WTC11 (cell line): Measurements from ENCODE around the gene GNB5. TPM values are rescaled to one million over a fixed set of nuclear protein-coding genes. Genes with fewer than 3 reads are reported as not detected.

Experiments
- ATAC-seq: fragments of 200-7000 bp; cut with Tn5 transposase; 2 replicates; pipeline ENCODE4 v1.10.0; 2021; ENCODE audit warnings: mild to moderate bottlenecking, moderate library complexity
- CTCF ChIA-PET: fragments of 300-600 bp; sonication (Branson Sonifier 250); formaldehyde crosslinking; loops from one replicate; lab custom pipeline; 2021; ENCODE audit warnings: antibody characterized with exemption; lab: Charles Lee
- POLR2A ChIA-PET: fragments of 350-600 bp; sonication (Branson Sonifier 250); formaldehyde crosslinking; loops from one replicate; lab custom pipeline; 2021; ENCODE audit warnings: antibody characterized with exemption; lab: Charles Lee
- DNase-seq: peaks from one replicate; pipeline ENCODE4 v3.0.0; 2021; ENCODE audit warnings: low spot score
- H3K27ac Mint-ChIP-seq: 2 replicates; pipeline ENCODE4 v1.8.0; 2021; ENCODE audit warnings: mixed read lengths
- H3K27me3 Mint-ChIP-seq: 2 replicates; pipeline ENCODE4 v1.8.0; 2021; ENCODE audit warnings: low read depth, mild to moderate bottlenecking, moderate library complexity, mixed read lengths
- H3K36me3 Mint-ChIP-seq: 2 replicates; pipeline ENCODE4 v1.8.0; 2021; ENCODE audit warnings: mixed read lengths
- H3K4me1 Mint-ChIP-seq: 2 replicates; pipeline ENCODE4 v1.8.0; 2022; ENCODE audit warnings: mixed read lengths
- H3K4me3 Mint-ChIP-seq: 2 replicates; pipeline ENCODE4 v1.8.0; 2021; ENCODE audit warnings: mild to moderate bottlenecking, moderate library complexity, mixed read lengths
- H3K9me3 Mint-ChIP-seq: 2 replicates; pipeline ENCODE4 v1.8.0; 2021; ENCODE audit warnings: mixed read lengths
- ATF2 ChIP-seq: sonication (generic); formaldehyde crosslinking; IDR thresholded peaks from 2 replicates; pipeline ENCODE4 v1.8.1; 2022; ENCODE audit warnings: low read depth, missing genetic modification reagents, borderline replicate concordance
- CREM ChIP-seq: sonication (generic); formaldehyde crosslinking; IDR thresholded peaks from 2 replicates; pipeline ENCODE4 v1.8.1; 2022; ENCODE audit warnings: mild to moderate bottlenecking, missing genetic modification reagents, moderate library complexity
- CTCF ChIP-seq: fragments of 200-600 bp; IDR thresholded peaks from 2 replicates; pipeline ENCODE4 v1.8.0; 2022; ENCODE audit warnings: antibody characterized with exemption
- ELF4 ChIP-seq: sonication (generic); formaldehyde crosslinking; IDR thresholded peaks from 2 replicates; pipeline ENCODE4 v1.8.1; 2022; ENCODE audit warnings: low read depth, mild to moderate bottlenecking, moderate library complexity, missing genetic modification reagents
- ESRRA ChIP-seq: sonication (generic); formaldehyde crosslinking; IDR thresholded peaks from 2 replicates; pipeline ENCODE4 v1.8.1; 2022; ENCODE audit warnings: mild to moderate bottlenecking, missing genetic modification reagents, borderline replicate concordance
- NFE2L1 ChIP-seq: sonication (generic); formaldehyde crosslinking; IDR thresholded peaks from 2 replicates; pipeline ENCODE4 v1.8.1; 2023; ENCODE audit warnings: missing genetic modification reagents
- NR3C1 ChIP-seq: sonication (generic); formaldehyde crosslinking; conservative IDR thresholded peaks from 2 replicates; pipeline ENCODE4 v1.8.1; 2023; ENCODE audit warnings: low read depth, mild to moderate bottlenecking, missing genetic modification reagents
- OVOL2 ChIP-seq: fragments of 250-450 bp; sonication (Bioruptor Pico); IDR thresholded peaks from 2 replicates; pipeline ENCODE4 v1.9.0; 2021; ENCODE audit warnings: mild to moderate bottlenecking, borderline replicate concordance
- PREB ChIP-seq: sonication (generic); formaldehyde crosslinking; IDR thresholded peaks from 2 replicates; pipeline ENCODE4 v1.8.1; 2022; ENCODE audit warnings: mild to moderate bottlenecking, missing genetic modification reagents, moderate library complexity, borderline replicate concordance
- STAT6 ChIP-seq: sonication (generic); formaldehyde crosslinking; conservative IDR thresholded peaks from 2 replicates; pipeline ENCODE4 v1.8.1; 2023; ENCODE audit warnings: mild to moderate bottlenecking, low read depth, missing genetic modification reagents, moderate library complexity
- USF2 ChIP-seq: sonication (generic); formaldehyde crosslinking; IDR thresholded peaks from 2 replicates; pipeline ENCODE4 v1.8.1; 2023; ENCODE audit warnings: mild to moderate bottlenecking, missing genetic modification reagents, moderate library complexity
- ZNF396 ChIP-seq: fragments of 250-450 bp; sonication (Bioruptor Pico); IDR thresholded peaks from 2 replicates; pipeline ENCODE4 v1.8.0; 2021; ENCODE audit warnings: mild to moderate bottlenecking, moderate library complexity, borderline replicate concordance
- ZNF423 ChIP-seq: fragments of 250-450 bp; sonication (Bioruptor Pico); IDR thresholded peaks from 2 replicates; pipeline ENCODE4 v2.1.2; 2022; ENCODE audit warnings: mild to moderate bottlenecking, moderate library complexity
- ZNF671 ChIP-seq: fragments of 250-450 bp; sonication (Bioruptor Pico); IDR thresholded peaks from 2 replicates; pipeline ENCODE4 v1.8.0; 2021; ENCODE audit warnings: mild to moderate bottlenecking
- total RNA-seq: library from RNA; stranded (reverse); gene quantifications from 3 replicates; pipeline ENCODE4 v1.2.3, GENCODE V29; 2021
- TF ChIP-seq, protein P1 (sequence below): sonication (generic); formaldehyde crosslinking; IDR thresholded peaks from 2 replicates; pipeline ENCODE4 v1.8.1; 2023; ENCODE audit warnings: mild to moderate bottlenecking, moderate library complexity, missing genetic modification reagents
- TF ChIP-seq, protein P2 (sequence below): fragments of 250-450 bp; sonication (Bioruptor Pico); conservative IDR thresholded peaks from 2 replicates; pipeline ENCODE4 v1.9.0; 2021; ENCODE audit warnings: mild to moderate bottlenecking

The GNB5 gene
- total RNA-seq, 1 experiment from 2014 or later = 37.0 TPM

DNA sequence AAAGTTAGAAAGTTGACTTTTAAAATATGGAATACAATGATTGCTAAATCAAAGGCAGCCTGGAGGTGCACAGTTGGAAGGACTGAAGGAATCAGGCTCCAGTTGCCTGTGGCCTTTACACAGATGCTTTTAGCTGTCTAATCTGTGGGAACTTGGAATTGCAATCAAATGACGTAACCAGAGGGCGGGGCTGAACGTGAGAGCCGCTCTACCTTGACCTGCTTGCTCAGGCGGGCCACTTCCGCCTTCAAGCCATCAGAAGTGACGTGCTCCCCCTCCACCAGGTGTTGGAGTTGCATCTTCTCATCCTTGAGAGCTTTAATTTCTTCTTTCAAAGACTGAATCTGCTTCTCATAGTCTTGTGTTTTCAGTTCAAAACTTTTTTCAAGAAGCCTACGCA lies 37.7 kb upstream of the GNB5 start:
- no peaks in the 10 kb centered on the region for H3K27me3 Mint-ChIP-seq
- CTCF ChIA-PET = interaction anchor here (1.0 to 2.1 kb wide), 6 partner anchors 12 to 50 kb away, joined by 3 to 8 read pairs (median 3); no protein-coding TSS in a partner anchor
- no peak for TF ChIP-seq OVOL2 (CRISPR knock-in tag)
- no peak overlapping the region for H3K4me3 Mint-ChIP-seq
- H3K4me1 Mint-ChIP-seq = no peaks in the 10 kb centered on the region
- no peak overlapping the region for H3K27ac Mint-ChIP-seq
- peak; percentile 65 for DNase-seq
- no peaks in the 10 kb centered on the region for H3K9me3 Mint-ChIP-seq
- POLR2A ChIA-PET = no interaction called here
- peak; percentile 77 for ATAC-seq
- peaks cover 32% of the 10 kb centered on the region for H3K36me3 Mint-ChIP-seq

GRCh38 chr15:52227456-52227855 lies 36.3 kb upstream of the GNB5 start:
- POLR2A ChIA-PET = interaction anchor here (0.6 to 1.4 kb wide), 3 partner anchors 11 to 344 kb away, joined by 3 to 4 read pairs (median 3); no protein-coding TSS in a partner anchor
- CTCF ChIA-PET = interaction anchor here (0.5 to 3.7 kb wide), 46 partner anchors 9 to 526 kb away, joined by 3 to 39 read pairs (median 4); partner anchors contain the start of genes MYO5C and TMOD3
- peak; percentile 76 for DNase-seq
- H3K27ac Mint-ChIP-seq = no peak overlapping the region
- no peak overlapping the region for H3K4me3 Mint-ChIP-seq
- TF ChIP-seq USF2 (CRISPR knock-in tag) = no peak
- TF ChIP-seq, protein P1, sequence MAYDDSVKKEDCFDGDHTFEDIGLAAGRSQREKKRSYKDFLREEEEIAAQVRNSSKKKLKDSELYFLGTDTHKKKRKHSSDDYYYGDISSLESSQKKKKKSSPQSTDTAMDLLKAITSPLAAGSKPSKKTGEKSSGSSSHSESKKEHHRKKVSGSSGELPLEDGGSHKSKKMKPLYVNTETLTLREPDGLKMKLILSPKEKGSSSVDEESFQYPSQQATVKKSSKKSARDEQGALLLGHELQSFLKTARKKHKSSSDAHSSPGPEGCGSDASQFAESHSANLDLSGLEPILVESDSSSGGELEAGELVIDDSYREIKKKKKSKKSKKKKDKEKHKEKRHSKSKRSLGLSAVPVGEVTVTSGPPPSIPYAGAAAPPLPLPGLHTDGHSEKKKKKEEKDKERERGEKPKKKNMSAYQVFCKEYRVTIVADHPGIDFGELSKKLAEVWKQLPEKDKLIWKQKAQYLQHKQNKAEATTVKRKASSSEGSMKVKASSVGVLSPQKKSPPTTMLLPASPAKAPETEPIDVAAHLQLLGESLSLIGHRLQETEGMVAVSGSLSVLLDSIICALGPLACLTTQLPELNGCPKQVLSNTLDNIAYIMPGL (CRISPR knock-in tag) = no peak
- TF ChIP-seq CTCF = peak; percentile 60
- no peaks in the 10 kb centered on the region for H3K9me3 Mint-ChIP-seq
- H3K36me3 Mint-ChIP-seq = peaks cover 35% of the 10 kb centered on the region
- no peaks in the 10 kb centered on the region for H3K4me1 Mint-ChIP-seq
- H3K27me3 Mint-ChIP-seq = no peaks in the 10 kb centered on the region
- ATAC-seq = peak; percentile 95

DNA sequence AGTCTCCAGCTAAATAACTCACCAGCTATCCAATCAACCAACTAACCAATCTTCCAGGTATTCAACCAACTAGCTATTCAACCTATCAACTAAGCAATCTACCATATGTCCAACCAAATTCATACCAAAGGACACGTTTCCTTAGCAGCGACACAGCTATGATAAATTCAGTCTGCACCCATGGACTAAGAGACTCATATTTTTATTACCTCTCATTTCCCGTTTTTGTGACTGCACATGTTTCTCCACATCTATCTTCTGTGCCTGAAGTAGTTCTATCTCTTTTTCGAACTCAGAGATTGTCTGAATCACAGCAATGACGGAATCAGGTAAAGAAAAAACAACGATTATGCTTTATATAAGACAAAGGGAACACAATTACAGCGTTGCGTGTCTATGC lies 34.0 kb upstream of the GNB5 start:
- Mint-ChIP-seq H3K4me3 (no peak overlapping the region), H3K36me3 (peaks cover 38% of the 10 kb centered on the region), H3K27me3 (no peaks in the 10 kb centered on the region), H3K4me1 (no peaks in the 10 kb centered on the region), H3K27ac (no peak overlapping the region), H3K9me3 (no peaks in the 10 kb centered on the region)
- ChIA-PET CTCF (interaction anchor here (0.9 to 3.7 kb wide), 3 partner anchors 8 to 238 kb away, joined by 3 to 39 read pairs (median 38); no protein-coding TSS in a partner anchor), POLR2A (no interaction called here)
- no peak for DNase-seq
- no peak for ATAC-seq
- TF ChIP-seq ZNF671 (no peak), ESRRA (CRISPR knock-in tag) (no peak), ATF2 (no peak), NFE2L1 (CRISPR knock-in tag) (no peak), ZNF396 (no peak), STAT6 (CRISPR knock-in tag) (no peak), NR3C1 (CRISPR knock-in tag) (no peak), ELF4 (no peak), CREM (CRISPR knock-in tag) (no peak), PREB (CRISPR knock-in tag) (no peak), ZNF423 (CRISPR knock-in tag) (no peak)
- TF ChIP-seq, protein P2, sequence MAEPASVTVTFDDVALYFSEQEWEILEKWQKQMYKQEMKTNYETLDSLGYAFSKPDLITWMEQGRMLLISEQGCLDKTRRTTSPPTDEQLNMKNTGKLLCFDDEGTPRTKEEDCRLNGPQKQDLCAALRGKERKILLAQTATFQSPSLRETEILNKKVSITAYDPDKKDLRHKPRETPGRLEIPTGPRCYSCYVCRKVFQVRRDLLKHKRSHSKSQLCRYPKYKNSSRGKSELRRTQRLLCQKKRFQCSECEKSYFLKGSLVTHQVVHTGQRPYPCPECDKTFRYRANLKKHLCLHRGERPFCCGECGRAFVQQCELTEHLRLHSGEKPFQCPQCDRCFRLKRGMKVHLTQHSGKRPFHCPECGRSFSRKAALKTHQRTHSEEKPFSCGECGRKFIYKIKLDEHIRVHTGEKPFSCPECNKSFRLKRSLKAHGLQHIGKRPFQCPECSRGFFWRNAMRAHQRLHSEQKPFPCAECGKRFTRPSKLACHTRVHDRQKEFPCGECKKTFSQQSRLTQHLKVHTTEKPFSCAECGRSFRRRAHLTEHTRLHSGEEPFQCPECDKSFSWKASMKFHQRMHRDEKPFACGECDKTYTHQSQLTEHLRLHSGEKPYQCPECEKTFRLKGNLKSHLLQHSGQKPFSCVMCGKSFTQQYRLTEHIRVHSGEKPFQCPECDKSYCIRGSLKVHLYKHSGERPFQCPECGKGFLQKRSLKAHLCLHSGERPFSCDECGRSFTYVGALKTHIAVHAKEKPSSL (CRISPR knock-in tag) = no peak
